Measurements from ENCODE around the gene DMD.

DNA sequence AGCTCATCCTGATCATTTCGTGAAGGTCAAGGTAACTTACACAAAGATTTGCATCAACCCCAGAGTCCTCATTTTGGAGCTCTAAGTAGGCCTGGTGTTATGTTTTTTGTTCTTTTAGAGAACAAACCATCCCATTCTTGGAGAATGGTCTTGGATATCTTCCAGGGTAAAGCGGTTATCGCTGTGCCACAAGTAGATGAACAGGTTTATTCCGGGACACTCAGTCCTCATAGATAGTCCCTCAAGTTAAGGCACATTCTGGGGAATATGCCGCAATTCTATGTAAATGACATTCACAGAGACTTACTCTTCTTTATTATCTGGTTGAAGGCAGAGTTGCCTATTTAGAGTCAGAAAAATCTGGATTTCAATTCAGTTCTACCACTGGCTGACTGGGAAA lies 2044.5 kb downstream of the DMD start:
- no peak for TF ChIP-seq EP300 (IDR thresholded peaks at IDR 0.05; ENCODE audit: borderline replicate concordance in 1 of 2, low read depth in 2 of 2, low read length in 2 of 2)
- no peak for TF ChIP-seq FOSL1 (IDR thresholded peaks at IDR 0.05; ENCODE audit: insufficient read depth, low read depth, low read length)
- TF ChIP-seq ZNF274 (IDR thresholded peaks at IDR 0.05; ENCODE audit: borderline replicate concordance, extremely low read depth, low read length), result no peak
- TF ChIP-seq CTCF (IDR thresholded peaks at IDR 0.05; ENCODE audit: control extremely low read depth in 1 of 3, insufficient read depth in 1 of 3, low read depth in 1 of 3, low read length in 3 of 3), result no peak
- no peak for TF ChIP-seq YY1 (IDR thresholded peaks at IDR 0.05; ENCODE audit: low read depth, low read length)
- TF ChIP-seq POLR2AphosphoS5 (IDR thresholded peaks at IDR 0.05; ENCODE audit: low read depth, low read length), result no peak
- TF ChIP-seq ATF3 (IDR thresholded peaks at IDR 0.05; ENCODE audit: insufficient read depth, low read depth, low read length), result no peak
- TF ChIP-seq, protein P1, sequence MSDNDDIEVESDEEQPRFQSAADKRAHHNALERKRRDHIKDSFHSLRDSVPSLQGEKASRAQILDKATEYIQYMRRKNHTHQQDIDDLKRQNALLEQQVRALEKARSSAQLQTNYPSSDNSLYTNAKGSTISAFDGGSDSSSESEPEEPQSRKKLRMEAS (IDR thresholded peaks at IDR 0.05), result no peak
- TF ChIP-seq MAFK (IDR thresholded peaks at IDR 0.05; ENCODE audit: low read depth, low read length), result no peak
- TF ChIP-seq RFX5 (IDR thresholded peaks at IDR 0.05; ENCODE audit: borderline replicate concordance, low read depth, low read length), result no peak
- no peak for TF ChIP-seq TEAD4 (IDR thresholded peaks at IDR 0.05; ENCODE audit: low read depth, low read length)

All from H1 (cell line).